ENCODE results near the gene LGALS12.

- TF ChIP-seq CTCF (IDR thresholded peaks at IDR 0.05): no peak
- no peak for TF ChIP-seq POLR2A (IDR thresholded peaks at IDR 0.05)
These were observed 31.6 kb downstream of the LGALS12 start for GRCh38 chr11:63537293-63538101.

Data from heart left ventricle (tissue), 13 donors.